PC-9 (cell line): Measurements from ENCODE around the gene TRIM38.

Source experiments
- EZH2 ChIP-seq: fragments of 200-600 bp; sonication (generic); IDR thresholded peaks from 2 replicates; pipeline ENCODE4 v1.8.0; 2017; ENCODE audit warnings: antibody characterized with exemption, low read depth
- TF ChIP-seq, protein P1 (sequence below): fragments of 200-600 bp; sonication (generic); conservative IDR thresholded peaks from 2 replicates; pipeline ENCODE4 v1.6.1; 2017; ENCODE audit warnings: mixed run types, antibody characterized with exemption, mild to moderate bottlenecking, moderate library complexity

DNA sequence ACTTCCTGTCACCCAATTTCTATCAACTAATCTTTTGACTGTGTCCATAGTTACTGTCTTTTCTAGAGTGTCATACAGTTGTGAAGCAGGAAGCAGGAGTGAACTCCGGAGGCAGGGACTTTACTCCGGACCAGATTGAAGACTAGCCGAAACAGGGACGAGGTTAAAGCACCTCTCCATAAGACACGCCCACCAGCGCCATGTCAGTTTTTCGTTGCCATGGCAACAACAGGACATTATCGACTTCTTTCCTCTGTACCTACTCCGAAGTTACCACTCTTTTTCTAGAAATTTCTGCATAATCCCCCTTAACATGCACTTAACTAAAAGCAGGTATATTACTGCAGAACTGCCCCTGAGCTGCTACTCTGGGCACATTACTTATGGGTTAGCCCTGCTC lies 25.2 kb downstream of the TRIM38 start:
- TF ChIP-seq, protein P1, sequence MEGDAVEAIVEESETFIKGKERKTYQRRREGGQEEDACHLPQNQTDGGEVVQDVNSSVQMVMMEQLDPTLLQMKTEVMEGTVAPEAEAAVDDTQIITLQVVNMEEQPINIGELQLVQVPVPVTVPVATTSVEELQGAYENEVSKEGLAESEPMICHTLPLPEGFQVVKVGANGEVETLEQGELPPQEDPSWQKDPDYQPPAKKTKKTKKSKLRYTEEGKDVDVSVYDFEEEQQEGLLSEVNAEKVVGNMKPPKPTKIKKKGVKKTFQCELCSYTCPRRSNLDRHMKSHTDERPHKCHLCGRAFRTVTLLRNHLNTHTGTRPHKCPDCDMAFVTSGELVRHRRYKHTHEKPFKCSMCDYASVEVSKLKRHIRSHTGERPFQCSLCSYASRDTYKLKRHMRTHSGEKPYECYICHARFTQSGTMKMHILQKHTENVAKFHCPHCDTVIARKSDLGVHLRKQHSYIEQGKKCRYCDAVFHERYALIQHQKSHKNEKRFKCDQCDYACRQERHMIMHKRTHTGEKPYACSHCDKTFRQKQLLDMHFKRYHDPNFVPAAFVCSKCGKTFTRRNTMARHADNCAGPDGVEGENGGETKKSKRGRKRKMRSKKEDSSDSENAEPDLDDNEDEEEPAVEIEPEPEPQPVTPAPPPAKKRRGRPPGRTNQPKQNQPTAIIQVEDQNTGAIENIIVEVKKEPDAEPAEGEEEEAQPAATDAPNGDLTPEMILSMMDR = no peak
- TF ChIP-seq EZH2 = no peak
